Smooth muscle cell (in vitro differentiated cells): ENCODE measurements around the gene TBL1XR1. TPM values are rescaled to one million over a fixed set of nuclear protein-coding genes. Genes with fewer than 3 reads are reported as not detected.

ENCODE experiments used
- DNase-seq: peaks from one replicate; lab custom pipeline; 2025; ENCODE audit not compliant: unreplicated experiment; lab: John Stamatoyannopoulos, UW
- H2AFZ ChIP-seq: fragments of 200-600 bp; sonication (generic); 2 replicates; pipeline ENCODE4 v1.6.0; 2016; ENCODE audit warnings: antibody characterized with exemption, low read depth, mild to moderate bottlenecking
- H3F3A ChIP-seq: fragments of 200-600 bp; sonication (generic); 2 replicates; pipeline ENCODE4 v1.6.0; 2017; ENCODE audit warnings: antibody characterized with exemption, low read depth
- H3K27ac ChIP-seq: fragments of 200-600 bp; sonication (generic); 2 replicates; pipeline ENCODE4 v1.5.1; 2016; ENCODE audit warnings: low read depth, mild to moderate bottlenecking
- H3K27me3 ChIP-seq: fragments of 200-600 bp; sonication (generic); 2 replicates; pipeline ENCODE4 v1.6.1; 2016; ENCODE audit warnings: low read depth, mild to moderate bottlenecking
- H3K36me3 ChIP-seq: fragments of 200-600 bp; sonication (generic); 2 replicates; pipeline ENCODE4 v1.5.1; 2016; ENCODE audit warnings: low read depth
- H3K4me1 ChIP-seq: fragments of 200-600 bp; sonication (generic); 2 replicates; pipeline ENCODE4 v1.5.1; 2016; ENCODE audit warnings: low read depth
- H3K4me2 ChIP-seq: fragments of 200-600 bp; sonication (generic); 2 replicates; pipeline ENCODE4 v1.6.0; 2016; ENCODE audit warnings: mild to moderate bottlenecking
- H3K4me3 ChIP-seq: fragments of 200-600 bp; sonication (generic); 2 replicates; pipeline ENCODE4 v1.5.1; 2016; ENCODE audit warnings: mild to moderate bottlenecking
- H3K79me2 ChIP-seq: fragments of 200-600 bp; sonication (generic); 2 replicates; pipeline ENCODE4 v1.6.0; 2016; ENCODE audit warnings: low read depth, mild to moderate bottlenecking
- H3K9ac ChIP-seq: fragments of 200-600 bp; sonication (generic); 2 replicates; pipeline ENCODE4 v1.6.0; 2016; ENCODE audit warnings: low read depth
- H3K9me3 ChIP-seq: fragments of 200-600 bp; sonication (generic); replicated peaks from 2 replicates; pipeline ENCODE4 v1.5.1; 2016; ENCODE audit warnings: low read depth
- H4K20me1 ChIP-seq: fragments of 200-600 bp; sonication (generic); 2 replicates; pipeline ENCODE4 v1.6.0; 2016; ENCODE audit warnings: low read depth
- WGBS: methylation state at CpG from one replicate; pipeline ENCODE4 v1.1.7; 2016; ENCODE audit warnings: low lambda C conversion rate; 5-methylcytosine and 5-hydroxymethylcytosine counted together
- polyA plus RNA-seq: library from polyadenylated mRNA; unstranded; fragments of >200 nt; fragmentation: Nextera tagmentation; extraction: Ambion mirVana; gene quantifications from 2 replicates; pipeline ENCODE4 v1.2.1, GENCODE V29; 2016
- total RNA-seq: library from RNA; depleted of rRNA; stranded (reverse); fragments of >200 nt; gene quantifications from 2 replicates; pipeline ENCODE4 v1.2.3, GENCODE V29; 2014
- TF ChIP-seq, protein P1 (sequence below): fragments of 200-600 bp; sonication (generic); IDR thresholded peaks from 2 replicates; pipeline ENCODE4 v1.5.1; 2017; ENCODE audit warnings: borderline replicate concordance, mild to moderate bottlenecking, antibody characterized with exemption; ENCODE audit not compliant: insufficient read depth, poor library complexity, severe bottlenecking

TBL1XR1 gene
- total and polyA plus RNA-seq, 2 experiments from 2014 or later, result 19.9 to 115 TPM

GRCh38 chr3:177196008-177196455 lies 1.2 kb downstream of the TBL1XR1 start:
- peaks cover 50% of the 10 kb centered on the region for H4K20me1 ChIP-seq
- H2AFZ ChIP-seq, result peak overlapping the region; percentile 36
- peak overlapping the region; percentile 90 for H3K9ac ChIP-seq
- peaks cover 60% of the 10 kb centered on the region for H3K79me2 ChIP-seq
- TF ChIP-seq, protein P1, sequence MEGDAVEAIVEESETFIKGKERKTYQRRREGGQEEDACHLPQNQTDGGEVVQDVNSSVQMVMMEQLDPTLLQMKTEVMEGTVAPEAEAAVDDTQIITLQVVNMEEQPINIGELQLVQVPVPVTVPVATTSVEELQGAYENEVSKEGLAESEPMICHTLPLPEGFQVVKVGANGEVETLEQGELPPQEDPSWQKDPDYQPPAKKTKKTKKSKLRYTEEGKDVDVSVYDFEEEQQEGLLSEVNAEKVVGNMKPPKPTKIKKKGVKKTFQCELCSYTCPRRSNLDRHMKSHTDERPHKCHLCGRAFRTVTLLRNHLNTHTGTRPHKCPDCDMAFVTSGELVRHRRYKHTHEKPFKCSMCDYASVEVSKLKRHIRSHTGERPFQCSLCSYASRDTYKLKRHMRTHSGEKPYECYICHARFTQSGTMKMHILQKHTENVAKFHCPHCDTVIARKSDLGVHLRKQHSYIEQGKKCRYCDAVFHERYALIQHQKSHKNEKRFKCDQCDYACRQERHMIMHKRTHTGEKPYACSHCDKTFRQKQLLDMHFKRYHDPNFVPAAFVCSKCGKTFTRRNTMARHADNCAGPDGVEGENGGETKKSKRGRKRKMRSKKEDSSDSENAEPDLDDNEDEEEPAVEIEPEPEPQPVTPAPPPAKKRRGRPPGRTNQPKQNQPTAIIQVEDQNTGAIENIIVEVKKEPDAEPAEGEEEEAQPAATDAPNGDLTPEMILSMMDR, result no peak
- DNase-seq, result no peak
- no peaks in the 10 kb centered on the region for H3K36me3 ChIP-seq
- no peaks in the 10 kb centered on the region for H3K9me3 ChIP-seq
- peak overlapping the region; percentile 86 for H3K27ac ChIP-seq
- H3K4me2 ChIP-seq, result peak overlapping the region; percentile 96
- no peaks in the 10 kb centered on the region for H3K27me3 ChIP-seq
- 1% methylated on average over 10 of the region's 10 CpGs for WGBS
- peaks cover 5% of the 10 kb centered on the region for H3F3A ChIP-seq
- H3K4me3 ChIP-seq, result peak overlapping the region; percentile 81
- H3K4me1 ChIP-seq, result peaks cover 36% of the 10 kb centered on the region

DNA sequence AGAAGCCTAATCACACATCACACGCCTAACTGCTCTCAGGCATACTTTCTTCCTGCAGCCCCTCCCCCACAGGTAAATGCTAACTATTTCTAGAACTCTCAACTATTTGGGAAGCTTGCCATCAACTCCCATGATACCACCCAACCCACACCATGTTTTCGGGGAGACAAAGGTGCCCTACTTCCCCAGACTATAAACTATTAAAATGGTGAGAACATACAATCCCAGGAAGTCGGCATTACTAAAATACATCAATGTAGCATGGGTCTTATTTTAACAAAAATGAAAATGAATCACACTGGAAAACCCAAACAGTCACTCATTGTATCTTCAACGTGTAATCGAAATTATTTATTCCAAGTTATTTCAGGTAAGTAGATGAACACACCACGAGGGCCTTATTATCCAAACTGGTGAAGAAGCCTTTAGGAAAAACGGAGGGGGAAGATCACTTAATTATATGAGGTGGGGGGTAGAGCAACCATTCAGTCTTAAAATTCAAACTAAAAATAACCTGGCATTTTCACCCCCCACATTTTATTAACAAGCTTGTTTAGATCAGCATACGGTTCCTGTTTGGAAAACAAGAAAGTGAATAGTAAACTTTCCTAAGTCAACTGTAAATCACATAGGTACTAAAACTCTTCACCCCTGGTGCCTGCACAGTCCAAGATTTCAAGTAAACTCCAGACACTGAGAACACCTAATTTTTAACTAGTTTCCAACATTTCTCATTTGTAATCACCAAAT lies 1.9 kb downstream of the TBL1XR1 start:
- Histone ChIP-seq H2AFZ (peak overlapping the region; percentile 36), H3K9me3 (no peaks in the 10 kb centered on the region), H3K9ac (peak overlapping the region; percentile 90), H3K79me2 (peaks cover 66% of the 10 kb centered on the region), H3K4me2 (peak overlapping the region; percentile 96), H4K20me1 (peaks cover 56% of the 10 kb centered on the region), H3K27ac (peak overlapping the region; percentile 86), H3K36me3 (no peaks in the 10 kb centered on the region), H3F3A (peaks cover 5% of the 10 kb centered on the region), H3K4me3 (peak overlapping the region; percentile 81), H3K4me1 (peaks cover 36% of the 10 kb centered on the region), H3K27me3 (no peaks in the 10 kb centered on the region)
- TF ChIP-seq, protein P1, result no peak
- no peak for DNase-seq
- 3% methylated on average over 8 of the region's 8 CpGs for WGBS

GRCh38 chr3:177194299-177194698 lies 3.0 kb downstream of the TBL1XR1 start:
- no peaks in the 10 kb centered on the region for H3K27me3 ChIP-seq
- H3K4me3 ChIP-seq, result peak overlapping the region; percentile 81
- H3K4me1 ChIP-seq, result peaks cover 36% of the 10 kb centered on the region
- 46% methylated on average over 1 of the region's 1 CpG for WGBS
- peak overlapping the region; percentile 10 for H3K27ac ChIP-seq
- peak overlapping the region; percentile 96 for H3K4me2 ChIP-seq
- no peaks in the 10 kb centered on the region for H3K9me3 ChIP-seq
- TF ChIP-seq, protein P1, result no peak
- peaks cover 77% of the 10 kb centered on the region for H3K79me2 ChIP-seq
- no peak overlapping the region for H2AFZ ChIP-seq
- peaks cover 5% of the 10 kb centered on the region for H3F3A ChIP-seq
- H3K36me3 ChIP-seq, result no peaks in the 10 kb centered on the region
- H4K20me1 ChIP-seq, result peaks cover 68% of the 10 kb centered on the region
- H3K9ac ChIP-seq, result peak overlapping the region; percentile 90
- DNase-seq, result no peak
